Fibroblast of gingiva (primary cell): ENCODE results near the gene MKLN1.
"Not testable (repeated sequence)": the region's sequence is repeated elsewhere in the genome, so short reads cannot be mapped to it uniquely, and the experiment has no call there.

Source experiments
- DNase-seq: peaks from one replicate; pipeline ENCODE4 v3.0.0-alpha.2; 2011; ENCODE audit warnings: low read depth

The MKLN1 gene

DNA sequence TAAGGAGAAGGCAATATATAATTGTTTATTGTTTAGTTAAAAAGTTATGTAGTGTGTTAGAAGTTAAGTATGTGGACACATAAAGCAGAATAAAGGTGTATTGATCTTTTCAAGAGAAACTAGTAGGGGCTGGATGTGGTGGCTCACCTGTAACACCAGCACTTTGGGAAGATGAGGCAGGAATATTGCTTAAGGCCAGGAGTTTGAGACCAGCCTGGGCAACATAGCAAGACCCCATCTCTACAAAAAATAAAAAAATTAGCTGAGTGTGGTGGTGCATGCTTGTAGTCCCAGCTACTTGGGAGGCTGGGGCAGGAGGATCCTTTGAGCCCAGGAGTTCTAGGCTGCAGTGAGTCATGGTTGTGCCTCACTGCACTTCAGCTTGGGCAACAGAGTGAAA is 135.0 kb downstream of the MKLN1 start:
- DNase-seq: not testable (repeated sequence)

DNA sequence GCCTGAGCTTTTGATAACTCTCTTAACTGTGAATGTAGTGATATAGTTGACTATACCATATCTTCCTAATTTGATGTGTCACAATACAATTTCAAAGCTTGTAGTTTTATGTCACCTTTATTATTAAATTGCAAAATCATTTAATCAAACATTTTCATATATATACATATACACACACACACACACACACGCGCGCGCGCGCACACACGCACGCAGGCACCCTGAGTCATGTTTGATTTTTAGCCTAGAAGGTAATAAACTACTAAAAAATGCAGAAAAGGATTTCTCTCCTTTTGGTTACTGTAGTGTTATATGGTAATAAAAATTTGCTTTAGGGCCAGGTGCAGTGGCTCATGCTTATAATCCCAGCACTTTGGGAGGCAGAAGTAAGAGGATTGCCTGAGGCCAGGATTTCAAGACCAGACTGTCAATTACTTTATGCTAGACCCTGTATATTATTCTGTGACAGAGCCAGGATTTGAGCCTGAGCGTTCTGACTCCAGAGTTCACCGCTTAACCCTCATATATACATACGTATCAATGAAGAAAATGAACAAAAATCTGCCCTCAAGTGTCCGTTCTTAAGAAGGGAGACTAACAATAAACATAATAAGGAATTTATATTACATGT is 139.2 kb downstream of the MKLN1 start:
- no peak for DNase-seq

DNA sequence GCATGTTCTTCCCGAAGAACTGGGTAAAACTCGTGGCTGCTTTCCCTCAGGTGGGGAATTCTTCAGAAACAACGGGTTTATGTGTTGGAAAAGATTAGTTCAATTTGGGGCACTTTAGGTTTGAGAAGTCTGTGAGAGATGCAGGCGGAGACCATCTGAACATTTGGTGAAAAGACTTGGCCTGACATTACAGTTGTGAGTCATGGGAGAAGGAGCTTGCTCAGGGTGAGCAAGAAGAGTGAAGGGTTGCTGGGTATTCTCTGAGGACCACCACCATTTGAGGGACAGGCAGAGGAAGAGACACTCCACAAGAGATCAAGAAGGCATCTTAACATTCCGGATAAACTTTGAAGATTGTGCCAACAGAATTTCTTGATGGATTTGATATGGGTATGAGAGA is 140.1 kb downstream of the MKLN1 start:
- DNase-seq: no peak

DNA sequence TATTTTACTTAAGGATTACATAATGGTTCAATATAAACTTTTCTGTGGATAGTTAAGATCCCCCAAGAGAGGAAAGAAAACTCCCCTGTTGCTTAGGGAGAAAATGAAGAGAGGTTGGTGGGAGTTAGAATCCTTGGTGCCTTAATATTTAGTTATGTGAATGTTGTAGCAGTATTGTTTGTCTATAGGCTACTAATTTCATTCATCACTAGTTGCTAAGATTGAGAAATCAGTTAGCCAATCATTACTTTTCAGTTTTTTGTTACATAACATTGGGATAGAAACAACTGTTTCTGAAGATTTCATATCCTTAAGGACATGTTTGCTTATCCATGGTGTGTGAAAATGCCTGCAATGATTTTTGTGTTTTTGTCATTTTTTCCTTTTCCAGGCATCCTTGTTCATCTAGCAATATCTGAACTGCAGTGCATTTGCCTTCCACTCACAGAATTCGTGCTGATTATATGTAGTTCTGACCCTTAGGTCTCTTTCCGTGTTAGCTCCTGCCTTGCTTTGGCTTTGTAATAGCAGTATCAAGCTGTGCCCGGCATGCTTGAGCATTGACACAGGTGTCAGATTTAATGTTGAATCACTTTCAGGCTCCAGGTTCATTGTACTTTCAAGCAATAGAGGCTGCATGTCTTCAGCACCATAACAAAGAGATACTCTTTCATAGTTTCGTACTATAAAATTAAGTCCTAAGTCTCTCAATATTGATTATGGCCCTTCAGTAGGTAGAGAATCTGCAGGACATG is 143.8 kb downstream of the MKLN1 start:
- no peak for DNase-seq

DNA sequence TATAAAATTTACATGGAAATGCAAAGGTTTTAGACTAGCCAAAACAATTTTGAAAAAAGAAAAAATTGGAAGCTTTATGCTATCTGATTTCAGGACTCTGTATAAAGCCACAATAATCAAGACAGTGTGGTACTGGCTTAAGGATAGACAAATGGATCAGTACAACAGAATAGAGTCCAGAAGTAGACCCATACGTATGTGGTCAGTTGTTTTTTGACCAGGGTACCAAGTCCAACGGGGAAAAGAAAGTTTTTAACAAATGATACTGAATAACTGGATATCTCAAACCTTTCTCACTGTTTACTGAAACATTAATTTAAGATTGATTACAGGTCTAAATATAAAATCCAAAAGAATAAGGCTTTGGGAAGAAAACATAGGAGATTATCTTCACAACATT is 149.1 kb downstream of the MKLN1 start:
- no peak for DNase-seq

DNA sequence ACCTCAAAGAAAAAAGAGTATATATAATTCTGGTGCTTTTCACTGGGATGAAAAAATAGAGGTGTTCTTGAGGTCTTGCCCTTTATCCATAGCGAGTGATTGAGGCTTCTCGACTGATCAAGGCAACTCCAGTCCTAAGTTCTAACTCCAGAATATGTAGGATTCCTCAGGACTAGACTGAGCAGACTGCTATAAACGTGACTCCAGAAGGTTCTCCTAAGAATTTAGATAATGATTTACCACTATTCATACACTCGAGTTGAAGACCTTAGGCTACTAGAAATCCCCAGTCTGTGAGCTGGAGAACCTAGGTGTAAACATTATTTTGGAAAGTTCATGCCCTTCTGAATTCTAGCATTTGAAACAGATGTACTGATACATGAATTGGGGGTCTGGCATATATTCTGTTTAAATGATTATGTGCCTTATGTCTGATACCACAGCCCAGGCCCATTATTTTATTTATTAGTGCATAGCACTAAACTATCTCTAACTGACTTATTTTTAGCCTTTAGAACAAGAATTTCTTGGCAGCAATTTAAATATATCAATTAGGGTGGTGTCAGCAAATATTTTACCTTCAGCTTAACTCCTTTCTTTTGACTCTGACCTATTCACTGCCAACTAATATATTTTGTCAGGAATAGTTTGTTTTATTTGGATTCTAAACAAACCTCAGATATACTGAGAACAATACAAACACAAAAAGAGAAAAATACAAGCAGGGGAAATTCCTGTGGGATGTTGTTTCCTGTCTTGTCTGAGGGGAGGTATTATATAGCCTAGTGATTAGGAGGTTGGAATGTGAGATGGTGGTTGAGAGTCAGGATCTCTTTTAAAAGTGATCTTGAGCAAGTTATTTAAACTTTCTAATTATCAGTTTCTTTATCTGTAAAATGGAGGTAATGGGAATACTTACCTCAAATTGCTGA is 153.0 kb downstream of the MKLN1 start:
- DNase-seq: peak; percentile 11

DNA sequence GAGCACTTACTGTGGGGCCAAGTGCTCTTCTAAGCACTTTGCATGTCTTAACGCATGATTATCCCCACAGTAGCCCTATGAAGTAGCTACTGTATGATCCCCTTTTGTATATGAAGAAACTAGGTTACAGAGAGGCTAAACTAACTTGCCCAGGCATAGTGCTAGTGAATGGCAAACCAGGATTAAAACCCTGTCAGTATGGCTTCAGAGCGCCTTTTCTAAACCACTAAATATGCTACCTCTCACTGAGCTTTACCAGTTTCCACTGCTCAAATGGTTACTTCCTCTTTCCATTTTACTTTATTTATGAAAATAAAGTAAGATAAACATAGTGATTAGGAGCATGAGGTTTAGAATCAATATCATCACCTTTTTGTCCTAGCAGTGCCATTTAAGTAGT is 155.1 kb downstream of the MKLN1 start:
- no peak for DNase-seq

DNA sequence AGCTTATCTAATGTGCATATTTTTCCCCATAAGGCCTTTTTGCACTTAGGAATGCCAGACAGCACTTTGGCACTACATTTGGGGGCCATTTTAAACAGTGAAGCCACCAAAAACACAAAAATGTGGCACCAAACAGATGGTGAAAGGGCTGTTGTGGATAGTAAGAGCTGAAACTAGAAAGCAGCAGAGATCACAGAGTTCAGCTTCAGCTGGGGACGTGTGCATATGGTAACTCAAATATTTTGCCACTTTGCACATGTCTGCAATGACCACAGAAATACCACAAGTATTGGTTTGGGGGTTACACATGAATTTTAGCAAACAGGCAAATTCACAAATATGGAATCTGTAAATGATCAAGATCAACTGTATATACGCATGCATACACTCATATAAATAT is 155.9 kb downstream of the MKLN1 start:
- DNase-seq: no peak

DNA sequence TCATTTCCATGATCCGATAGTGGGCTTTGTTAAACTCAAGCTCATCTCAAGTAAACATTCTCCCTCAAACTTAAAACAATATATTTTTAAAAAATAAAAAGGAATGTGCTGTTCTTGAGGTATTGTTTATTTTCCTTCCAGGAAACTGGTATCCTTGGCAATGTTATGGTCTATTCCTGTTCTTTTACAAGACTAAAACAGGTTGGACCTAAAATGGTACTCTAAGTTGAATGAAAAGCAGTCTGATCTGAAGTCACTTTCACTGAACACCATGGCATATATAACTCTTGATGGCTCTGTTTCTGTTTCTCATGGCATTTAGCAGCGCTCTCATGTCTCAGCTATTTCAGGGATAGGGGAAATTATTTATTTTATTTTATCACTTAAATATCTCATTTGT is 158.7 kb downstream of the MKLN1 start:
- no peak for DNase-seq

DNA sequence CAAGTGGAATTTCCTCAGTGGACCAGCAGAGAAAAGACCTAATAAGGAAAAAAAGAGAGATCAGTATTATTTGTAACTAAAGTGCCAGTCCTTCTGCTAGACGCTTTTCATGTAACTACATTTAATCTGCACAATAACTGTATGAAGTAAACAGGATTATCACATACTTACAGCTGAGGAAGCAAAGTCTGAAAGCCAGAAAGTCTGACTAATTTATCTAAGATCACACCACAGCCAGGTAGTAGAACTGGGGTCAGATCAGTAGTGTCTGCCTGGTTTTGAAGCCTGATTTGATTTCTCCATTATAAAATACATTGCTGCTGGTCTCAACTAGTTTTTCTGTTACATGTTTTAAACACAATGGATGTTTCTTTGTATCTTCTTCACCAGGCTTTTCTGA is 159.5 kb downstream of the MKLN1 start:
- DNase-seq: no peak

DNA sequence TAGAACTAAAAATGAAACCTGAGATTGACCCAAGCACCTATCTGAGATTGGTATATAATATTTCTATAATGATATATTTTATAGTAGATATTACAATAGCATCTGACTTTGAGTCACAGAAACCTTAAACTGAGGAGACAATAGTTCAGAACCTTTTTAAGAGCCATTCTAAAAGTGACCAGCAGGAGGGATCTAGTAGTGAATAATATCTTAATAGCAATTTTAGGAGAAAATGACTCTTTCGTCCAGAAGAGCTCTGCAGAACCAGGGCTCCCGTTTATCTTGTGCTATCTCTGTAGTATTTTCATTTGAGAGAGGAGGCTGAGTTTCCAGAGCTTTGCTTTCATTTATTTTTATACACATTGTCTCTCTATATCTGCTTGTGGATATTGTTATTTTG is 160.7 kb downstream of the MKLN1 start:
- no peak for DNase-seq

DNA sequence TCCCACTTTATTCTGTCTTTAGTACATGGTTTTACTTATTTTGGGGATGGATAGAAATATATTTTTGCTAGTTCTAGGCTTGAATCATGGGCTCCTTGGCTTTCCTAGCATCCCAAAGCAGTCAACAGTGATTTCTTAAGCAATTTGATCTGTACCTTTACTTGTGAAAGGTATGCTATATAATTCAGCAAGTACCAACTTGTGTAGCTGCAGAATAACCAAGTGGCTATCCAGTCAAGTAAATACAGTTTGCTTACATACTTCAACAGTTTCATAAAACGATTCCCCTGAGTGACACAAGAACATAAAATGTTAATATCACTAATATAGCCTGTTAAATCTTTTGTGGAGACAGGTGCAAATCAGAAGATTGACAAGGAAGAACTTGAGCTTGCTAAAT is 161.5 kb downstream of the MKLN1 start:
- DNase-seq: no peak

DNA sequence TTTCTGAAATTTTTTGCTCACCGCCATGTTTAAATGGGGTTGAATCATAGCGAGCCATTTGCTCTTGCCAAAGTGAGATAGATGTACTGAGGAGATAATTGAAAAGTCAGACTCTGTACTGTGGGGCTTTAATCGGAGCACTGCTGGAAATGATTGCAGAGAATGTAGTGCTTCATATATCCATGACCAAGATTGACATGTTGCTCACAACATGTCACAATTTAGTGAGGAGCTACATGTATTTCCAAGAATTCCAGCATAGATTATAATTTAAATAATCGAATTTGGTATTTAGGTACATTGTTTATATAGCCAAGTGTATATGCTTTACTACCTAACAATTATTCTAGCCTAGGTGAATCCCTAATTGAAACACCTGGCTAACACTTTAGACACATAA is 162.2 kb downstream of the MKLN1 start:
- no peak for DNase-seq

DNA sequence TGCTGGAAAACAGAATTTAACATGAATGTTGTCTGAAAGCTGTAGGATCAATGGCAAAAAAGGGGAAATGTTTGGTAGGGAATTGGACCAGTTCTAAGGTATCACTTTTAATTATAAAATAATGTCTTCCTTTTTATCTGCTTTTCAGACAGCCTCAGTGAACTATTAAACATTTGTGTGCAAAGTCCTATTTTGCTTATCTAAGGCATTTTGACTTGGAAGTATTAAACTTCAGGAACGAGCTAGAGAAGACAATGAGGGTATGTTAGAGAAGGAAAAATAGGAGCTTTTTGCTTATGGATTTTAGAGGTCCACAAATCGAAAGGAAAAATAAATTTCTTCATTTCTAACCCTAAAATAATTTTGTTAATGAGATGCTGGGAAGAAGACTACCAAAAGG is 165.4 kb downstream of the MKLN1 start:
- no peak for DNase-seq

DNA sequence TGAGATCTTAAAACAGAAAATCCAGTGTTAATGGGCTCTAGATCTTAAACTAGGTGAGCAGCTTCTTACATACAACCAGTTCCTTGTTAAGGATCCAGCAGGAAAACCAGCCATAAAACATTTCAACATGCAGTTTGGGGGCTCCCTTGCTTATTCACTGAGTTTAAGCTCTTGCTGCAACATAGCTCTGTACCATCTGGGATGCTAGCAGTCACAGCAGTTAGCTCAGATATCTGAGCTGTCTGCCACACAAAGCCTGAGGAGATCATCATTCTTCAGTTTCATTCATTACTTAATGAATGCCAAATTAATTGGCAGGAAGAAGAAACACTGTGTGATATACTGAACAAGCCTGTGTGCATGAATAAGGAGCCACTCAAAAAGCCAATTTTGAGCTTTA is 165.9 kb downstream of the MKLN1 start:
- no peak for DNase-seq

DNA sequence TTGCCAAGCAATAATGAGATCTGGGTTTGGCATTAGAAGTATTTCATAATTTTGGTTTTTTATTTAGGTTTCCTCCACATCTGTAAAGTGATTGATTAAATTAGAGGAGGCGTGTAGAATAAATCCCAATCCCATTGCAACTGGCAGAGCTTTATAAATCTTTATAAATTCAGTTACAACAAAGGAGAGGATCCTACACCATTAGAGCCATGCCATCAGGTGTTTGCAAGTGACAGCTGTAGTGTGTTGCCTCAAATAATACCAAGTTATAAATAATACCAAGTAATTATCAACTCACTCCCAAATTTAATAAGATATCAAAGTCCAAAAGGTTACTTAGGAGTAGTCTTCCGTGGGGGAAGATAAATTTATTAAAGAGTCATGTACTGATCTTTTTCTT is 166.5 kb downstream of the MKLN1 start:
- DNase-seq: no peak

DNA sequence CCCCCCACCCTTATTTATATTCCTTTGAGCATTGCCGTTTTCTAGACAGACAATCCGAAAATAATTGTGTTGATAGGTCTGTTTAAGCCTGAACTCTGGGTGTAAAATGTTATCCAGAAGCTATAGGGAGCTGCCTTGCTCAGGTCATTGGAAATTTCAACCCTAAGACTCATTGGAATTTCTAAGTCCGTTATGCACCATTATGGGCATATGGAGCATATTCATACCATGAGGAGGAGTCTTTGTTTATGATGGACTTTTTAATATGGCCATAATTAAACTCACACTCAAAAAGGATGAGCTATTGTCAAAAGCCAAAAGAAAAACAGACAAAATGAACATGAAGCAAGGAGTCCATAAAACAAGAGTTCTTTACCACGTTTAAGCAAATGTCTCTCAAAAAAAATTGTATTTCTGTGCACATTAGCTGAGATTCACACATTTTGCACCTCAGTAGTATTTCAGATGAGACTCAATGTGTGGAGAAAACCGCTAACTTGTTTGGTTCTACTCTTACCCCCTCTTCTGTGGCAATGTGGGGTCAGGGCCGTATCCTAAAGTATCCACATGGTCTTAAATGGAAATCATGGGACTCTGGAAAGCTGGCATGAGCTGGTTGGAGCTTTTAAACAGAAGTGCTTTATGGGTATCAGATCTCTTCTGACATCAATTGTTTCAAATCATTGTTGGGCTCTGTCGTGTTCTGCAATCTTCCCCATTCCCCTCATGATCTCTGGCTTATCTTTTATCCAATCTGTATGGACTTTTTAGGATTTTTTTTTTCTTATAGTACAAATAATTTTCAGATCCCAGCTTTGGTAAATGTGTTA is 168.2 kb downstream of the MKLN1 start:
- no peak for DNase-seq

DNA sequence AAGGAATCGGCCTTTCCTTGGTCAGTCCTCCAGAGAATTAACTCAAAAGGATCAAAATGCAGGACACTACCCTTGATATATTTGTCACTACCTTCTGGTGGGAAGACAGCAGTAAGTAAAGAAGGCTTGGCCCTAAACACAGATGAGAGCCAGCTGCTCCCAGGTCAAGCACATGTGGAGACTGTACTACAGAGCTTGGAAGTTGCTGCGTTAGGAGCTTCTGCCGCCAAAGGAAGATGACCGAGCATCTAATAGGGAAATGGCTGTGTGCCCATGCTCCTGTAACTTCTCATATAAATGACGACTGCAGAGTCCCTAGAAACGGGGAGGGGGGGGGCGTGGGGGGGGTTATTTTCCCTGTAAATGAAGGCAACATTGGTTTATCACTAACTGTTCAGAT is 169.8 kb downstream of the MKLN1 start:
- DNase-seq: no peak

DNA sequence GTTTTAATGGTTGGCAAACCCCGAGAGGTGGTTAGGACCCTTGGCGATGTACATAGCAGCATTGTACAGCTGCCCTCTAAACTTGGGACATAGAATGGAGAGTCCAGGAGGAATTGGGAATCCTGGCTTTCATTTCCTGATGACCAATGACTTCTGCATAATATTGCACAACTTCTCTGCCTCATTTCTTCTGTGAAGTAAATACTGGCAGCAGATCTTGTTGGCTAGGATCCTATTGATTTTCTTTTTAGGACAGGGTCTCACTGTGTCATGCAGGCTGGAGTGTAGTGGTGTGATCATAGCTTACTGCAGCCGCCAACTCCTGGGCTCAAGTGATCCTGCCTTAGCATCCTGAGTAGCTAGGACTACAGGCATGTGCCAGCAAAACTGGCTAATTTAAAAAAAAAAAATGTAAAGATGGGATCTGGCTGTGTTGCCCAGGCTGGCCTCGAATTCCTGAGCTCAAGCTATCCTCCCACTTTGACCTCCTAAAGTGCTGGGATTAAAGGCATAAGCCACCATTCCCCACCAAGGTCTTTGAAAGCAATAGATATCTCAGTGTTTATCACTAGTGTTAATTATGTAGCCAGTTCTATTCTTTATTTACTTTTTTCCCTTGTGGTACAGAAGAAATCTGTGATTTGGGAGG is 170.7 kb downstream of the MKLN1 start:
- peak; percentile 71 for DNase-seq

DNA sequence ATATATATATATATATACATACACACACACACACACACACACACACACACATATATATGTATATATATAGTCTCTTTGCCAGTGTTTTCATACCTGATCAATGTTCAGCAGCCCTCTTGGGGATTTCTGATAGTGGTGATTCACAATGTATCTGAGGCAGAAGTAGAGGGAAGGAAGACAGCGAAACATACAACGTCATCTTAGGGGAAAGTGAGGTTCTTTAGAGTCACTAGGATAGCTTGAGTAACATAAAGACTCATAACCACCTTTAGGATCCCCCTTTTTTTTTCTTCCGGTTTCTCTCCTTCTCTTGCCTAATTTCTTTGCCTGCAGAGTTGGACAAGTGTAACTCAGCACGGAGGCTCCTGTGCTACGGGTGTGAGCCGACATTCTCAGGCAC is 172.1 kb downstream of the MKLN1 start:
- DNase-seq: no peak

DNA sequence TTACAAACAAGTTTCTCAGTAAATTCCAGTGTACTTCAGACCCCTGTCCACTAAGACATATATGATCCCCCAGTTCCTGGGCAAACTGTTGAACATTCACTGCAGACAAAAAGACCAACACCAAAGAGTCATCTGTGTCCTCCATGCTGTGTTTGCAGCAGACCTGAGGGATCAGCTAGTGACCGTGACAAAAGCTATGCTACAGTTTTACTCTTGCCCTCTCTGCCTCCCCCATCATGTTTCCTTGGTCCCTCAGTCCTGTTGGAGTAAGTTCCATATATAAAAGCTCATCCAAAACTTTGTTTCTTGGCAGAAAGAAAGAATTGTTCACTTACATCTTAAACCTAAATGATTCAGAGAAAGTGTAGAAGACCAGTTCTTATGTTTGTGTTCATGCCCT is 172.7 kb downstream of the MKLN1 start:
- no peak for DNase-seq

DNA sequence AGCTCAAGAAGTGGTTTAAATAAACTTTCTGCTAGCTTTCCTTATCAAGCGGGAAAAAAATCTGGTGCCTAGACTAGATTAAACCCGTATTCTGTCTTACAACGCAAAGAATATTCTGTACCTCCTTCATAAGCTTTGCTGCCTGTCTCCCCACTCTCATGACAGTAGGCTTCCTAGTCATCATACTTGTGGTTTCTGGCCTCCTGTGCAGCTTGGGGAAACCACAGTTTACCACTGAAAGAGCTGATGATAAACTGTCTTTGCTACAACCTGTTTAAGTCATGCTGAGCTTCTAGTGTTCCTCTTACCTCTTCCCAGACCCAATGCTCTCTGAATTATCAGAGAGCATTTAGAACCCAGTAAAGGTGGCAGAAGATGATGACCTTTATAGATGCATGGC is 173.7 kb downstream of the MKLN1 start:
- DNase-seq: peak; percentile 16
